Keratinocyte (primary cell): ENCODE results near the gene DNAH12. TPM values are rescaled to one million over a fixed set of nuclear protein-coding genes. Genes with fewer than 3 reads are reported as not detected.

Source experiments
- DNase-seq: peaks from one replicate; pipeline ENCODE4 v3.0.0-alpha.2; 2011; ENCODE audit warnings: low read depth, missing footprints, low spot score
- FAIRE-seq: peaks from 2 replicates; lab custom pipeline; 2011; peaks lifted over from hg19 to GRCh38; lab: Jason Lieb, UNC
- H2AFZ ChIP-seq: 2 replicates; pipeline ENCODE4 v1.6.0; 2012; ENCODE audit warnings: low read length, control low read depth, inconsistent platforms; ENCODE audit not compliant: control insufficient read depth
- H3K27ac ChIP-seq: 2 replicates; pipeline ENCODE4 v1.5.1; 2011; ENCODE audit warnings: low read length; ENCODE audit not compliant: control insufficient read depth, insufficient read depth
- H3K27me3 ChIP-seq: 3 replicates; pipeline ENCODE4 v1.6.0; 2011; ENCODE audit warnings: low read length; ENCODE audit not compliant: control insufficient read depth, insufficient read depth; ENCODE audit errors: extremely low read depth
- H3K36me3 ChIP-seq, 2 experiments: 2 replicates in 1 of 2; 3 replicates in 1 of 2; pipeline ENCODE4 v1.5.1; 2011; ENCODE audit warnings: low read length in 2 of 2, mild to moderate bottlenecking in 1 of 2; ENCODE audit not compliant: control insufficient read depth in 2 of 2, insufficient read depth in 2 of 2; ENCODE audit errors: extremely low read depth in 1 of 2
- H3K4me1 ChIP-seq: 3 replicates; pipeline ENCODE4 v1.5.1; 2011; ENCODE audit warnings: low read length; ENCODE audit not compliant: control insufficient read depth, insufficient read depth; ENCODE audit errors: extremely low read depth
- H3K4me2 ChIP-seq: 3 replicates; pipeline ENCODE4 v1.6.0; 2011; ENCODE audit warnings: low read depth, low read length; ENCODE audit not compliant: control insufficient read depth, insufficient read depth; ENCODE audit errors: extremely low read depth
- H3K4me3 ChIP-seq, 3 experiments: fragments of 200-600 bp in 1 of 3; sonication (generic) in 1 of 3; 2 replicates in 2 of 3; 3 replicates in 1 of 3; pipeline ENCODE4 v1.5.1; 2011 to 2016; ENCODE audit warnings: low read length in 3 of 3, mild to moderate bottlenecking in 3 of 3, control low read depth in 2 of 3, inconsistent platforms in 1 of 3, low read depth in 1 of 3, mixed read lengths in 1 of 3, mixed run types in 1 of 3, moderate library complexity in 1 of 3; ENCODE audit not compliant: control insufficient read depth in 2 of 3, insufficient read depth in 2 of 3; ENCODE audit errors: extremely low read depth in 1 of 3
- H3K79me2 ChIP-seq: 2 replicates; pipeline ENCODE4 v1.6.0; 2012; ENCODE audit warnings: low read length; ENCODE audit not compliant: control insufficient read depth, insufficient read depth
- H3K9ac ChIP-seq: 3 replicates; pipeline ENCODE4 v1.6.0; 2011; ENCODE audit warnings: low read length; ENCODE audit not compliant: control insufficient read depth, insufficient read depth; ENCODE audit errors: extremely low read depth
- H3K9me1 ChIP-seq: 3 replicates; pipeline ENCODE4 v1.6.0; 2011; ENCODE audit warnings: low read length; ENCODE audit not compliant: control insufficient read depth, insufficient read depth; ENCODE audit errors: extremely low read depth
- H3K9me3 ChIP-seq: 2 replicates; pipeline ENCODE4 v1.5.1; 2012; ENCODE audit warnings: low read depth, low read length; ENCODE audit not compliant: control insufficient read depth
- H4K20me1 ChIP-seq: 3 replicates; pipeline ENCODE4 v1.6.0; 2011; ENCODE audit warnings: low read length; ENCODE audit not compliant: control insufficient read depth, insufficient read depth; ENCODE audit errors: extremely low read depth
- EZH2 ChIP-seq: IDR thresholded peaks from one replicate; pipeline ENCODE4 v1.6.1; 2012; ENCODE audit warnings: inconsistent platforms, mild to moderate bottlenecking, low read length, moderate library complexity
- dilution Hi-C: fragments of 300-500 bp; cut with MboI; formaldehyde crosslinking; loops from one replicate; pipeline ENCODE4 v1.7.0; 2020; ENCODE audit warnings: low sequenced_read_pairs; ENCODE audit not compliant: extremely low pct_ligation_motif_present
- polyA plus RNA-seq, 5 experiments: library from polyadenylated mRNA; depleted of rRNA in 3 of 5; stranded (reverse) in 3 of 5; stranded (forward) in 1 of 5; unstranded in 1 of 5; fragments of >200 nt; gene quantifications; 1 replicate in 1 of 5; 2 replicates in 3 of 5; 3 replicates in 1 of 5; pipeline versions ENCODE4 v1.2.1 to v1.2.3, GENCODE V29; 2011 to 2012; ENCODE audit warnings: missing spikeins in 2 of 5, low read depth in 1 of 5, low replicate concordance in 1 of 5
- TF ChIP-seq, protein P1 (sequence below), 3 experiments: IDR thresholded peaks in 1 of 3; conservative IDR thresholded peaks in 1 of 3; optimal IDR thresholded peaks in 1 of 3; 2 replicates in 2 of 3; 3 replicates in 1 of 3; pipeline versions ENCODE3 to v1.5.1; 2011; ENCODE audit warnings: low read length in 3 of 3, mild to moderate bottlenecking in 3 of 3, moderate library complexity in 2 of 3, control low read depth in 1 of 3, inconsistent platforms in 1 of 3; ENCODE audit not compliant: insufficient read depth in 2 of 3; ENCODE audit errors: extremely low read depth in 1 of 3

The DNAH12 gene
- polyA plus RNA-seq, 1 donor (not counting 4 experiments of a cell fraction or from before 2014, with no cell fraction given) = not detected

DNA sequence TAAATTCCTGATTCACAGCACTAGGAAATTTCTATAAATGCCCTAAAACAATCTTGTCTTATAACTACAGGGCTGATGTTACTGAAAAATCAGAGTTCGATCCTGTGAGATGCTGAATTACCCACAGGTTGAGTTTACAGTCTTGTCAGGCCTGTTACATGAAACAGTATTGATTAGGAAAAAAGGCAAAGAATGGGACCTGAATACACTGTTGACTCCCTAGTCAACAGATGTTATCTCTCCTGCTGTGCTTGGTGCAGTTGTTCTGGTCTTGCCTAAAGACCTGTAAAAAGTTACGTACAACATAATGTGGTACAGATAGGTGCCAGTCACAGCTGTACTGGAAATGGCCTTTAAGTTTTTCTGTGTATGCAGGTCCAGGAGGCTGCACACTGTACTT lies 160.3 kb downstream of the DNAH12 start:
- FAIRE-seq = no peak
- no peak for TF ChIP-seq EZH2
- TF ChIP-seq, protein P1, sequence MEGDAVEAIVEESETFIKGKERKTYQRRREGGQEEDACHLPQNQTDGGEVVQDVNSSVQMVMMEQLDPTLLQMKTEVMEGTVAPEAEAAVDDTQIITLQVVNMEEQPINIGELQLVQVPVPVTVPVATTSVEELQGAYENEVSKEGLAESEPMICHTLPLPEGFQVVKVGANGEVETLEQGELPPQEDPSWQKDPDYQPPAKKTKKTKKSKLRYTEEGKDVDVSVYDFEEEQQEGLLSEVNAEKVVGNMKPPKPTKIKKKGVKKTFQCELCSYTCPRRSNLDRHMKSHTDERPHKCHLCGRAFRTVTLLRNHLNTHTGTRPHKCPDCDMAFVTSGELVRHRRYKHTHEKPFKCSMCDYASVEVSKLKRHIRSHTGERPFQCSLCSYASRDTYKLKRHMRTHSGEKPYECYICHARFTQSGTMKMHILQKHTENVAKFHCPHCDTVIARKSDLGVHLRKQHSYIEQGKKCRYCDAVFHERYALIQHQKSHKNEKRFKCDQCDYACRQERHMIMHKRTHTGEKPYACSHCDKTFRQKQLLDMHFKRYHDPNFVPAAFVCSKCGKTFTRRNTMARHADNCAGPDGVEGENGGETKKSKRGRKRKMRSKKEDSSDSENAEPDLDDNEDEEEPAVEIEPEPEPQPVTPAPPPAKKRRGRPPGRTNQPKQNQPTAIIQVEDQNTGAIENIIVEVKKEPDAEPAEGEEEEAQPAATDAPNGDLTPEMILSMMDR (optimal IDR thresholded peaks at IDR 0.05 in 1 of 3, IDR thresholded peaks at IDR 0.05 in 1 of 3, conservative IDR thresholded peaks at IDR 0.05 in 1 of 3; ENCODE audit: extremely low read depth in 1 of 3, insufficient read depth in 2 of 3, low read length in 3 of 3) = no peak
- dilution Hi-C loops = no loop called here

DNA sequence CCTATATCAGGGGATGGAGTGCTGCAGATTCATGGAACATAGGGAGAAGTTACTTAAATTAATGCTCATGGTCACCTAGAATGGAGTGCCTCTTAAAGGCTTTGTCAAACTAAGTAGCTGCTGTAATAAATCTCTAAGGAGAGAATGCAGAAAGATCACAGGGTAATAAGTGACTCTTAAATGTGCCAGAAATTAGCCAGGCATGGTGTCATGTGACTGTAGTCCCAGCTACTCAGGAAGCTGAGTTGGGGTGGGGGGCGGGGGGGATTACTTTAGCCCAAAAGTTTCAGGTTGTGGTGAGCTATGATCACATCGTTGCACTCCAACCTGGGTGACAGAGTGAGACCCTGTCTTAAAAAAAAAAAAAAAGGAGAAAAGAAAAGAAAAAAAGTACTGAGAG lies 160.7 kb downstream of the DNAH12 start:
- no peaks in the 10 kb centered on the region for H3K36me3 ChIP-seq
- H2AFZ ChIP-seq = no peak overlapping the region
- no peaks in the 10 kb centered on the region for H3K4me1 ChIP-seq
- no peak for DNase-seq
- no peak overlapping the region for H3K4me3 ChIP-seq
- no peak overlapping the region for H3K4me2 ChIP-seq
- H3K9ac ChIP-seq = no peak overlapping the region
- FAIRE-seq = no peak
- no peaks in the 10 kb centered on the region for H3K79me2 ChIP-seq
- H3K9me3 ChIP-seq = no peaks in the 10 kb centered on the region
- H4K20me1 ChIP-seq = no peaks in the 10 kb centered on the region
- dilution Hi-C loops = no loop called here
- H3K27ac ChIP-seq = no peak overlapping the region
- peaks cover 6% of the 10 kb centered on the region for H3K27me3 ChIP-seq
- no peak for TF ChIP-seq EZH2
- TF ChIP-seq, protein P1 (optimal IDR thresholded peaks at IDR 0.05 in 1 of 3, IDR thresholded peaks at IDR 0.05 in 1 of 3, conservative IDR thresholded peaks at IDR 0.05 in 1 of 3; ENCODE audit: extremely low read depth in 1 of 3, insufficient read depth in 2 of 3, low read length in 3 of 3) = no peak
- H3K9me1 ChIP-seq = no peaks in the 10 kb centered on the region

More for the DNA sequence above, 160.3 kb downstream of the DNAH12 start:
- Histone ChIP-seq H3K4me2 (no peak overlapping the region), H3K4me1 (no peaks in the 10 kb centered on the region), H2AFZ (no peak overlapping the region), H4K20me1 (no peaks in the 10 kb centered on the region), H3K9me3 (no peaks in the 10 kb centered on the region), H3K9ac (no peak overlapping the region), H3K9me1 (no peaks in the 10 kb centered on the region), H3K79me2 (no peaks in the 10 kb centered on the region), H3K36me3 (no peaks in the 10 kb centered on the region), H3K27ac (no peak overlapping the region), H3K4me3 (no peak overlapping the region), H3K27me3 (peaks cover 2% of the 10 kb centered on the region)
- DNase-seq = no peak
